Kidney epithelial cell (primary cell): ENCODE data around the gene PCMTD2. TPM values are rescaled to one million over a fixed set of nuclear protein-coding genes. Genes with fewer than 3 reads are reported as not detected.
"Not testable (repeated sequence)": the region's sequence is repeated elsewhere in the genome, so short reads cannot be mapped to it uniquely, and the experiment has no call there.

Source experiments
- DNase-seq: peaks from one replicate; pipeline ENCODE4 v3.0.0-alpha.2; 2010; ENCODE audit warnings: low read depth
- H3K27me3 ChIP-seq: 2 replicates; pipeline ENCODE4 v1.6.0; 2011; ENCODE audit warnings: low read length; ENCODE audit not compliant: control insufficient read depth, insufficient read depth
- H3K36me3 ChIP-seq: 2 replicates; pipeline ENCODE4 v1.5.1; 2011; ENCODE audit warnings: low read length; ENCODE audit not compliant: control insufficient read depth, insufficient read depth
- H3K4me3 ChIP-seq: 2 replicates; pipeline ENCODE4 v1.5.1; 2011; ENCODE audit warnings: low read depth, mild to moderate bottlenecking, control low read depth, low read length
- total RNA-seq: library from RNA; depleted of rRNA; stranded (reverse); fragments of >200 nt; gene quantifications from 2 replicates; pipeline ENCODE4 v1.2.3, GENCODE V29; 2015

PCMTD2 gene
- total RNA-seq, 1 donor from 2014 or later, result 53.8 TPM

- H3K36me3 ChIP-seq, H3K4me3 ChIP-seq: not testable (repeated sequence)
Observed at GRCh38 chr20:64322031-64322789, 66.7 kb downstream of the PCMTD2 start.

More at GRCh38 chr20:64322031-64322789, 66.7 kb downstream of the PCMTD2 start:
- H3K27me3 ChIP-seq, DNase-seq: not testable (repeated sequence)

Other genes starting within 250 kb of the PCMTD2 start
- gene C20orf204, start 219.6 kb upstream of the PCMTD2 start, total RNA-seq, result 0.21 and 0.27 TPM in 2 replicates
- 0.04 and 0.07 TPM in 2 replicates for gene SOX18, start 206.1 kb upstream of the PCMTD2 start, total RNA-seq
- 23.9 and 24.4 TPM in 2 replicates for gene TCEA2, start 192.6 kb upstream of the PCMTD2 start, total RNA-seq
- 13.1 and 14.1 TPM in 2 replicates for gene RGS19, start 176.2 kb upstream of the PCMTD2 start, total RNA-seq
- gene OPRL1, start 175.7 kb upstream of the PCMTD2 start, total RNA-seq, result 0.21 and 0.68 TPM in 2 replicates
- not detected in 2 replicates for gene LKAAEAR1, start 171.3 kb upstream of the PCMTD2 start, total RNA-seq
- gene NPBWR2, start 148.2 kb upstream of the PCMTD2 start, total RNA-seq, result not detected in 2 replicates
- gene MYT1, start 91.3 kb upstream of the PCMTD2 start, total RNA-seq, result not detected in 2 replicates